ENCODE results near the gene MINDY4. TPM values are rescaled to one million over a fixed set of nuclear protein-coding genes. Genes with fewer than 3 reads are reported as not detected.

MINDY4 gene
- polyA plus RNA-seq, 1 experiment, result 2.3 TPM

- TF ChIP-seq, protein P1, sequence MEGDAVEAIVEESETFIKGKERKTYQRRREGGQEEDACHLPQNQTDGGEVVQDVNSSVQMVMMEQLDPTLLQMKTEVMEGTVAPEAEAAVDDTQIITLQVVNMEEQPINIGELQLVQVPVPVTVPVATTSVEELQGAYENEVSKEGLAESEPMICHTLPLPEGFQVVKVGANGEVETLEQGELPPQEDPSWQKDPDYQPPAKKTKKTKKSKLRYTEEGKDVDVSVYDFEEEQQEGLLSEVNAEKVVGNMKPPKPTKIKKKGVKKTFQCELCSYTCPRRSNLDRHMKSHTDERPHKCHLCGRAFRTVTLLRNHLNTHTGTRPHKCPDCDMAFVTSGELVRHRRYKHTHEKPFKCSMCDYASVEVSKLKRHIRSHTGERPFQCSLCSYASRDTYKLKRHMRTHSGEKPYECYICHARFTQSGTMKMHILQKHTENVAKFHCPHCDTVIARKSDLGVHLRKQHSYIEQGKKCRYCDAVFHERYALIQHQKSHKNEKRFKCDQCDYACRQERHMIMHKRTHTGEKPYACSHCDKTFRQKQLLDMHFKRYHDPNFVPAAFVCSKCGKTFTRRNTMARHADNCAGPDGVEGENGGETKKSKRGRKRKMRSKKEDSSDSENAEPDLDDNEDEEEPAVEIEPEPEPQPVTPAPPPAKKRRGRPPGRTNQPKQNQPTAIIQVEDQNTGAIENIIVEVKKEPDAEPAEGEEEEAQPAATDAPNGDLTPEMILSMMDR (IDR thresholded peaks at IDR 0.05; ENCODE audit: insufficient read depth, low read depth, low read length), result no peak
- POLR2A ChIA-PET, result interaction anchor here (0.7 kb wide), 1 partner anchor 295 kb away, joined by 4 read pairs; no protein-coding TSS in a partner anchor
- CTCF ChIA-PET, result interaction anchor here (0.8 to 2.9 kb wide), 5 partner anchors 50 to 377 kb away, joined by 3 to 10 read pairs (median 3); no protein-coding TSS in a partner anchor
Measured at GRCh38 chr7:30744075-30744417, 27.2 kb upstream of the MINDY4 start.

DNA sequence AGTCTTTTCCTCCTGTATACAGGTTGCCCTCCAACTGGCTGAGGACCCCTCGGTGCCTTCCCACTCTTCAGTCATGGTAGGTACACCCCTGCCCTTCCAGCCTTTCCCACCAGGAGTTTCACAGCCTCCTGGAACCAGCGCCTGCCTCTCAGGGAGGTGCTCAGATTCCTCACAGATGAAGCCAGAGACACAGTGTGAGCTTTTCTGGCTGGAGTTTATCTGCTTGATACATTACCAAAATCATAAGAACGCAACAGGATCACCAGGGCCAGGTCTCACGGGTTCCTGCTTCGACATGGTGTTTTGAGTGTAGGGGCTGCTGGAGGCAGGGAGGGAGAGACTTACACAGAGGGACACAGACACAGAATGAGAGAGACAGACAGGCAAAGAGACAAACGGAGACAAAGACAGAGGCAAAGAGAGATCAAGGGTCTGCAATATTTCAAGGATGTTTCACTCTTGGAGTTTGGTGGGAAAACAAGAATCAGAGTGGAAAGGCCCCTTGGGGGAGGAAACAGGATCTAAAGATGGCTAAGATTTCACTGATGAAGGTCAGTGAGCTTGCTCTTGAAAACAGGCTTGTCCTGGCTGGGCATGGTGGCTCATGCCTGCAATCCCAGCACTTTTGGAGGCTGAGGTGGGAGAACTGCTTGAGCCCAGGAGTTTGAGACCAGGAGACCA is 25.8 kb upstream of the MINDY4 start:
- POLR2A ChIA-PET, result no interaction called here
- CTCF ChIA-PET, result interaction anchor here (0.7 to 2.9 kb wide), 13 partner anchors 12 to 389 kb away, joined by 3 to 10 read pairs (median 3); no protein-coding TSS in a partner anchor
- no peaks in the 10 kb centered on the region for H3K36me3 ChIP-seq (ENCODE audit: control insufficient read depth, insufficient read depth, low read length)
- H3K4me3 ChIP-seq (ENCODE audit: low read depth, low read length), result no peak overlapping the region
- TF ChIP-seq, protein P1 (IDR thresholded peaks at IDR 0.05; ENCODE audit: insufficient read depth, low read depth, low read length), result no peak
- H3K27me3 ChIP-seq (ENCODE audit: control insufficient read depth, insufficient read depth, low read length), result no peaks in the 10 kb centered on the region
- DNase-seq (ENCODE audit: low read depth), result no peak

More at GRCh38 chr7:30744075-30744417, 27.2 kb upstream of the MINDY4 start:
- Histone ChIP-seq H3K36me3 (ENCODE audit: control insufficient read depth, insufficient read depth, low read length) (no peaks in the 10 kb centered on the region), H3K27me3 (ENCODE audit: control insufficient read depth, insufficient read depth, low read length) (no peaks in the 10 kb centered on the region), H3K4me3 (ENCODE audit: low read depth, low read length) (no peak overlapping the region)
- no peak for DNase-seq (ENCODE audit: low read depth)

DNA sequence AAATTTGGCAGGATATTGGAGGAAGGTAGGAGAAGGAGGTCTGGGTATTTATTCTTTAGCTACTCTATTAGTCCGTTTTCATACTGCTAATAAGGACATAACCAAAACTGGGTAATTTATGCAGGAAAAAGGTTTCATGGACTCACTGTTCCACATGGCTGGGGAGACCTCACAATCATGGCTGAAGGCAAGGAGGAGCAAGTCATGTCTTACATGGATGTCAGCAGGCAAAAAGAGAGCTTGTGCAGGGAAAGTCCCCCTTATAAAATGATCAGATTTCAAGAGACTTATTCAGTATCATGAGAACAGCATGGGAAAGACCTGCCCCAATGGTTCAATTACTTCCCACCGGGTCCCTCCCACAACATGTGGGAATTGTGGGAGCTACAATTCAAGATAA is 21.2 kb upstream of the MINDY4 start:
- Histone ChIP-seq H3K4me3 (ENCODE audit: low read depth, low read length) (no peak overlapping the region), H3K27me3 (ENCODE audit: control insufficient read depth, insufficient read depth, low read length) (no peaks in the 10 kb centered on the region; the same call in 1 of the 2 replicates), H3K36me3 (ENCODE audit: control insufficient read depth, insufficient read depth, low read length) (no peaks in the 10 kb centered on the region)
- TF ChIP-seq, protein P1 (IDR thresholded peaks at IDR 0.05; ENCODE audit: insufficient read depth, low read depth, low read length), result no peak
- CTCF ChIA-PET, result interaction anchor here (0.5 to 2.9 kb wide), 8 partner anchors 10 to 235 kb away, joined by 3 to 12 read pairs (median 4); no protein-coding TSS in a partner anchor
- no peak for DNase-seq (ENCODE audit: low read depth)
- POLR2A ChIA-PET, result interaction anchor here (0.6 kb wide), 1 partner anchor 14 kb away, joined by 3 read pairs; no protein-coding TSS in a partner anchor

DNA sequence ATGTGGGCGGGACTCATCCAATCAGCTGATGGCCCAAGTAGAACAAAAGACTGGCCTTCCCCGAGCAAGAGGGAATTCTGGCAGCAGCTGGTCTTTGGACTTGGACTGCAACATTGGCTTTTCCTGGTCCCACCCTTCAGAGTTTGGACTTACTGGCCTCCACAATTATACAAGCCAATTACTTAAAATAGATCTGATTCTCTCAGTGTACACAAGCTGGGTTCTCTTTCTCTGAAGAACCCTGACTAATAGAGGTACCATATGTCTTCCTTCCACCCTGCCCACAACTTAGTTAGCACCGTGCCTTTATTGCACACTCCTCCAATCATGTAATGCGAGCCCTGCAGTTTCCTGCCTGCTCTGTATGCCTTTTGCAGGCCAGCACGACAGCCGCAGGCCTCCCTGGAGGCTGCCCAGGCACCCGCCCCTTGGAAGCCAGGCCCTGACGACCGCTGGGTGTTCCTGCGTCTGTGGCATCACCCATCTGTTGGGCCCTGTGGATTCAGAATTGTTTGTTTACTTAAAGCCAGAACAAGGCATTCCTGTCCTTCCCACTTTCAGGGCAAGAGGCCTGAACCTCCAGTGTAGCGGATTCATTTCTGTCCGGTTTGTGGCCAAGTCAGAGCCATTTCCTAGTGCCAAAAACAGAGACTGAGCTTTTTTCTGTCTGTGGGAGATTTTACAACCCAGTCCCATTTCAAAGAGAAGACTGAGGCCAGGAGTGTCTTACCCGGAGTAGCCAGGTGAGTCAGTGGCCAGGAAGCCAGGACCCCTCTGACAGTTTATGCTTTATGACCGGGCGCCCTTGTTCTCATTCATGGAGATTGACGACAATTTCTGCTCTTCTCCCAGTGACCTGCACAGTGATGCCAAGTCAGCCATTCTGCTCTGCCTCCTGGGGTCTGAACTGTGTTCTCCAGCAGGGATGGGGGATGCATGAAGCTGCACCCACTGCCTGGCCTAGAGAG is 20.2 kb upstream of the MINDY4 start:
- Histone ChIP-seq H3K4me3 (ENCODE audit: low read depth, low read length) (no peak overlapping the region), H3K27me3 (ENCODE audit: control insufficient read depth, insufficient read depth, low read length) (no peaks in the 10 kb centered on the region; the same call in 1 of the 2 replicates), H3K36me3 (ENCODE audit: control insufficient read depth, insufficient read depth, low read length) (no peaks in the 10 kb centered on the region)
- DNase-seq (ENCODE audit: low read depth), result peak; percentile 96
- CTCF ChIA-PET, result interaction anchor here (0.5 to 2.9 kb wide), 11 partner anchors 11 to 383 kb away, joined by 3 to 12 read pairs (median 4); no protein-coding TSS in a partner anchor
- TF ChIP-seq, protein P1 (IDR thresholded peaks at IDR 0.05; ENCODE audit: insufficient read depth, low read depth, low read length), result no peak
- POLR2A ChIA-PET, result no interaction called here

Data from BJ (cell line).